ENCODE measurements around the gene SF3A2.

SF3A2 gene

GRCh38 chr19:2195361-2195760 lies 41.3 kb upstream of the SF3A2 start:
- DNase-seq (no peak), ATAC-seq (ENCODE audit: insufficient read depth, low read depth) (no peak)
- no peak overlapping the region for H3K4me3 ChIP-seq (ENCODE audit: low read depth in 1 of 2, low read length in 2 of 2)
- H3K9ac ChIP-seq (ENCODE audit: low read depth, low read length): no peak overlapping the region
- no peak overlapping the region for H3K4me2 ChIP-seq (ENCODE audit: insufficient read depth, low read length)
- TF ChIP-seq EZH2 (IDR thresholded peaks at IDR 0.05; ENCODE audit: borderline replicate concordance, low read depth, low read length, severe bottlenecking): no peak
- TF ChIP-seq CTCF (IDR thresholded peaks at IDR 0.05; ENCODE audit: borderline replicate concordance, extremely low read depth, low read length, poor library complexity, severe bottlenecking): no peak
- H3K27ac ChIP-seq (ENCODE audit: low read length): no peak overlapping the region
- H3K27me3 ChIP-seq (ENCODE audit: insufficient read depth, low read length, poor library complexity): no peaks in the 10 kb centered on the region
- no peaks in the 10 kb centered on the region for H3K4me1 ChIP-seq (ENCODE audit: insufficient read depth, low read length)
- H2AFZ ChIP-seq (ENCODE audit: low read depth, low read length): no peak overlapping the region
- peaks cover 98% of the 10 kb centered on the region for H3K36me3 ChIP-seq (ENCODE audit: insufficient read depth, low read length)
- H3K79me2 ChIP-seq (ENCODE audit: insufficient read depth, low read length): peaks cover 93% of the 10 kb centered on the region
- H4K20me1 ChIP-seq (ENCODE audit: insufficient read depth, low read length): peaks cover 89% of the 10 kb centered on the region
- no peaks in the 10 kb centered on the region for H3K9me3 ChIP-seq (ENCODE audit: insufficient read depth, low read length, severe bottlenecking)

GRCh38 chr19:2195914-2196313 lies 40.7 kb upstream of the SF3A2 start:
- peaks cover 88% of the 10 kb centered on the region for H4K20me1 ChIP-seq (ENCODE audit: insufficient read depth, low read length)
- H3K4me2 ChIP-seq (ENCODE audit: insufficient read depth, low read length): no peak overlapping the region
- TF ChIP-seq CTCF (IDR thresholded peaks at IDR 0.05; ENCODE audit: borderline replicate concordance, extremely low read depth, low read length, poor library complexity, severe bottlenecking) (no peak), EZH2 (IDR thresholded peaks at IDR 0.05; ENCODE audit: borderline replicate concordance, low read depth, low read length, severe bottlenecking) (no peak)
- no peak overlapping the region for H3K27ac ChIP-seq (ENCODE audit: low read length)
- H3K36me3 ChIP-seq (ENCODE audit: insufficient read depth, low read length): peaks cover 97% of the 10 kb centered on the region
- ATAC-seq (ENCODE audit: insufficient read depth, low read depth) (no peak), DNase-seq (no peak)
- peaks cover 91% of the 10 kb centered on the region for H3K79me2 ChIP-seq (ENCODE audit: insufficient read depth, low read length)
- H3K27me3 ChIP-seq (ENCODE audit: insufficient read depth, low read length, poor library complexity): no peaks in the 10 kb centered on the region
- H3K4me3 ChIP-seq (ENCODE audit: low read depth in 1 of 2, low read length in 2 of 2): no peak overlapping the region
- no peak overlapping the region for H2AFZ ChIP-seq (ENCODE audit: low read depth, low read length)
- no peaks in the 10 kb centered on the region for H3K9me3 ChIP-seq (ENCODE audit: insufficient read depth, low read length, severe bottlenecking)
- no peaks in the 10 kb centered on the region for H3K4me1 ChIP-seq (ENCODE audit: insufficient read depth, low read length)
- H3K9ac ChIP-seq (ENCODE audit: low read depth, low read length): no peak overlapping the region

- H3K9me3 ChIP-seq (ENCODE audit: insufficient read depth, low read length, severe bottlenecking): no peaks in the 10 kb centered on the region
- no peak overlapping the region for H3K9ac ChIP-seq (ENCODE audit: low read depth, low read length)
- no peak overlapping the region for H2AFZ ChIP-seq (ENCODE audit: low read depth, low read length)
- H3K4me2 ChIP-seq (ENCODE audit: insufficient read depth, low read length): no peak overlapping the region
- no peak overlapping the region for H3K27ac ChIP-seq (ENCODE audit: low read length)
- H3K4me1 ChIP-seq (ENCODE audit: insufficient read depth, low read length): no peaks in the 10 kb centered on the region
- DNase-seq: no peak
- no peaks in the 10 kb centered on the region for H3K27me3 ChIP-seq (ENCODE audit: insufficient read depth, low read length, poor library complexity)
- no peak for TF ChIP-seq CTCF (IDR thresholded peaks at IDR 0.05; ENCODE audit: borderline replicate concordance, extremely low read depth, low read length, poor library complexity, severe bottlenecking)
- no peak for TF ChIP-seq EZH2 (IDR thresholded peaks at IDR 0.05; ENCODE audit: borderline replicate concordance, low read depth, low read length, severe bottlenecking)
- peaks cover 90% of the 10 kb centered on the region for H4K20me1 ChIP-seq (ENCODE audit: insufficient read depth, low read length)
- no peak for ATAC-seq (ENCODE audit: insufficient read depth, low read depth)
- H3K36me3 ChIP-seq (ENCODE audit: insufficient read depth, low read length): peaks cover 96% of the 10 kb centered on the region
- no peak overlapping the region for H3K4me3 ChIP-seq (ENCODE audit: low read depth in 1 of 2, low read length in 2 of 2)
- H3K79me2 ChIP-seq (ENCODE audit: insufficient read depth, low read length): peaks cover 91% of the 10 kb centered on the region
Observed at GRCh38 chr19:2197270-2197669, 39.4 kb upstream of the SF3A2 start.

- TF ChIP-seq EZH2 (IDR thresholded peaks at IDR 0.05; ENCODE audit: borderline replicate concordance, low read depth, low read length, severe bottlenecking) (no peak), CTCF (IDR thresholded peaks at IDR 0.05; ENCODE audit: borderline replicate concordance, extremely low read depth, low read length, poor library complexity, severe bottlenecking) (no peak)
- Histone ChIP-seq H3K4me1 (ENCODE audit: insufficient read depth, low read length) (no peaks in the 10 kb centered on the region), H3K4me3 (ENCODE audit: low read depth in 1 of 2, low read length in 2 of 2) (no peak overlapping the region), H3K27ac (ENCODE audit: low read length) (no peak overlapping the region), H2AFZ (ENCODE audit: low read depth, low read length) (no peak overlapping the region), H3K9ac (ENCODE audit: low read depth, low read length) (no peak overlapping the region), H3K27me3 (ENCODE audit: insufficient read depth, low read length, poor library complexity) (no peaks in the 10 kb centered on the region), H4K20me1 (ENCODE audit: insufficient read depth, low read length) (peaks cover 88% of the 10 kb centered on the region), H3K79me2 (ENCODE audit: insufficient read depth, low read length) (peaks cover 92% of the 10 kb centered on the region), H3K4me2 (ENCODE audit: insufficient read depth, low read length) (no peak overlapping the region), H3K9me3 (ENCODE audit: insufficient read depth, low read length, severe bottlenecking) (no peaks in the 10 kb centered on the region), H3K36me3 (ENCODE audit: insufficient read depth, low read length) (peaks cover 96% of the 10 kb centered on the region)
- no peak for ATAC-seq (ENCODE audit: insufficient read depth, low read depth)
- no peak for DNase-seq
Observed at GRCh38 chr19:2198317-2198716, 38.3 kb upstream of the SF3A2 start.

Data from DND-41 (cell line).